Measurements from ENCODE around the gene LSM8. TPM values are rescaled to one million over a fixed set of nuclear protein-coding genes. Genes with fewer than 3 reads are reported as not detected.

Gene LSM8
- total and polyA plus RNA-seq, 10 of the 15 experiments (the other 5 are each of a cell fraction or from before 2014, with no cell fraction given): 46.9 to 173 (median 111) TPM

GRCh38 chr7:118195837-118196474 is 12.0 kb downstream of the LSM8 start (continued):
- no peak for TF ChIP-seq PRDM15 (CRISPR knock-in tag; IDR thresholded peaks at IDR 0.05)
- TF ChIP-seq MEF2B (IDR thresholded peaks at IDR 0.05; ENCODE audit: partially characterized antibody, poor library complexity, severe bottlenecking): no peak
- TF ChIP-seq RAD21 (IDR thresholded peaks at IDR 0.05; ENCODE audit: insufficient read depth, low read depth, low read length): peak; percentile 66
- TF ChIP-seq, protein P1, sequence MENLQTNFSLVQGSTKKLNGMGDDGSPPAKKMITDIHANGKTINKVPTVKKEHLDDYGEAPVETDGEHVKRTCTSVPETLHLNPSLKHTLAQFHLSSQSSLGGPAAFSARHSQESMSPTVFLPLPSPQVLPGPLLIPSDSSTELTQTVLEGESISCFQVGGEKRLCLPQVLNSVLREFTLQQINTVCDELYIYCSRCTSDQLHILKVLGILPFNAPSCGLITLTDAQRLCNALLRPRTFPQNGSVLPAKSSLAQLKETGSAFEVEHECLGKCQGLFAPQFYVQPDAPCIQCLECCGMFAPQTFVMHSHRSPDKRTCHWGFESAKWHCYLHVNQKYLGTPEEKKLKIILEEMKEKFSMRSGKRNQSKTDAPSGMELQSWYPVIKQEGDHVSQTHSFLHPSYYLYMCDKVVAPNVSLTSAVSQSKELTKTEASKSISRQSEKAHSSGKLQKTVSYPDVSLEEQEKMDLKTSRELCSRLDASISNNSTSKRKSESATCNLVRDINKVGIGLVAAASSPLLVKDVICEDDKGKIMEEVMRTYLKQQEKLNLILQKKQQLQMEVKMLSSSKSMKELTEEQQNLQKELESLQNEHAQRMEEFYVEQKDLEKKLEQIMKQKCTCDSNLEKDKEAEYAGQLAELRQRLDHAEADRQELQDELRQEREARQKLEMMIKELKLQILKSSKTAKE (IDR thresholded peaks at IDR 0.05; ENCODE audit: low read depth, poor library complexity, severe bottlenecking): no peak
- TF ChIP-seq MYC (IDR thresholded peaks at IDR 0.05; ENCODE audit: insufficient read depth, insufficient read length, insufficient replicate concordance, low read length, severe bottlenecking): no peak
- no peak for TF ChIP-seq BACH1 (IDR thresholded peaks at IDR 0.05; ENCODE audit: borderline replicate concordance)
- TF ChIP-seq, protein P2, sequence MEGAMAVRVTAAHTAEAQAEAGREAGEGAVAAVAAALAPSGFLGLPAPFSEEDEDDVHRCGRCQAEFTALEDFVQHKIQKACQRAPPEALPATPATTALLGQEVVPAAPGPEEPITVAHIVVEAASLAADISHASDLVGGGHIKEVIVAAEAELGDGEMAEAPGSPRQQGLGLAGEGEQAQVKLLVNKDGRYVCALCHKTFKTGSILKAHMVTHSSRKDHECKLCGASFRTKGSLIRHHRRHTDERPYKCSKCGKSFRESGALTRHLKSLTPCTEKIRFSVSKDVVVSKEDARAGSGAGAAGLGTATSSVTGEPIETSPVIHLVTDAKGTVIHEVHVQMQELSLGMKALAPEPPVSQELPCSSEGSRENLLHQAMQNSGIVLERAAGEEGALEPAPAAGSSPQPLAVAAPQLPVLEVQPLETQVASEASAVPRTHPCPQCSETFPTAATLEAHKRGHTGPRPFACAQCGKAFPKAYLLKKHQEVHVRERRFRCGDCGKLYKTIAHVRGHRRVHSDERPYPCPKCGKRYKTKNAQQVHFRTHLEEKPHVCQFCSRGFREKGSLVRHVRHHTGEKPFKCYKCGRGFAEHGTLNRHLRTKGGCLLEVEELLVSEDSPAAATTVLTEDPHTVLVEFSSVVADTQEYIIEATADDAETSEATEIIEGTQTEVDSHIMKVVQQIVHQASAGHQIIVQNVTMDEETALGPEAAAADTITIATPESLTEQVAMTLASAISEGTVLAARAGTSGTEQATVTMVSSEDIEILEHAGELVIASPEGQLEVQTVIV (IDR thresholded peaks at IDR 0.05; ENCODE audit: borderline replicate concordance, partially characterized antibody): no peak
- TF ChIP-seq BRCA1 (IDR thresholded peaks at IDR 0.05; ENCODE audit: low read depth, low read length): no peak
- peak; percentile 37; the same call in 1 of the 2 replicates for TF ChIP-seq ATF2 (IDR thresholded peaks at IDR 0.05; ENCODE audit: low read length)
- no peak for TF ChIP-seq SREBF1 (IDR thresholded peaks at IDR 0.05; ENCODE audit: low read length)
- no peak for TF ChIP-seq SIX5 (IDR thresholded peaks at IDR 0.05; ENCODE audit: low read depth, low read length, severe bottlenecking)
- no peak for TF ChIP-seq SUZ12 (IDR thresholded peaks at IDR 0.05; ENCODE audit: unreplicated experiment)
- no peak for TF ChIP-seq EED (IDR thresholded peaks at IDR 0.05; ENCODE audit: low read depth)
- TF ChIP-seq SMC3 (IDR thresholded peaks at IDR 0.05; ENCODE audit: borderline replicate concordance, low read length): peak; percentile 37; the same call in 1 of the 2 replicates
